HepG2 (cell line): Measurements from ENCODE around the gene ACAA2. TPM values are rescaled to one million over a fixed set of nuclear protein-coding genes. Genes with fewer than 3 reads are reported as not detected.

Experiments used
- ATAC-seq: fragments of 200-7000 bp; cut with Tn5 transposase; 3 replicates; pipeline ENCODE4 v1.9.1; 2020; ENCODE audit warnings: mild to moderate bottlenecking, moderate library complexity
- BruUV-seq: library from RNA; stranded (reverse); fragments of 400-500 nt; replicated peaks from 2 replicates; lab custom pipeline; 2021; lab: Mats Ljungman, UMichigan
- CTCF ChIA-PET: fragments of 300-600 bp; formaldehyde crosslinking; extraction: SDS; loops from one replicate; lab custom pipeline; 2021; ENCODE audit warnings: low total read pairs, inconsistent platforms, low intra/inter-chr PET ratio; lab: Yijun Ruan, JAX
- POLR2A ChIA-PET: fragments of 350-600 bp; sonication (Branson Sonifier 250); formaldehyde crosslinking; loops from one replicate; lab custom pipeline; 2020; ENCODE audit warnings: antibody characterized with exemption, inconsistent platforms; lab: Yijun Ruan, JAX
- DNase-seq: peaks from one replicate; pipeline ENCODE4 v3.0.0-alpha.2; 2015; ENCODE audit warnings: low spot score
- FAIRE-seq: peaks from 3 replicates; lab custom pipeline; 2011; peaks lifted over from hg19 to GRCh38; lab: Jason Lieb, UNC
- H2AFZ ChIP-seq: one replicate; pipeline ENCODE4 v1.6.1; 2011; ENCODE audit warnings: low read length, inconsistent platforms
- H3K27ac ChIP-seq: fragments of 300-600 bp; 3 replicates; pipeline ENCODE4 v1.8.0; 2011; ENCODE audit warnings: mixed run types, mild to moderate bottlenecking, mixed read lengths, low read length, inconsistent platforms; ENCODE audit not compliant: insufficient read depth; ENCODE audit errors: extremely low read length
- H3K27me3 ChIP-seq, 2 experiments: fragments of 200-600 bp in 1 of 2; 2 replicates in 1 of 2; 3 replicates in 1 of 2; pipeline versions ENCODE4 v1.6.0 to v1.8.0; 2011; ENCODE audit warnings: low read length in 2 of 2, mild to moderate bottlenecking in 2 of 2, moderate library complexity in 2 of 2, inconsistent platforms in 1 of 2; ENCODE audit not compliant: insufficient read depth in 2 of 2, control insufficient read depth in 1 of 2
- H3K36me3 ChIP-seq, 2 experiments: fragments of 200-600 bp in 1 of 2; replicated peaks in 1 of 2; 2 replicates in 1 of 2; 3 replicates in 1 of 2; pipeline versions ENCODE4 v1.5.1 to v1.8.0; 2011; ENCODE audit warnings: low read length in 2 of 2, inconsistent platforms in 1 of 2; ENCODE audit not compliant: insufficient read depth in 2 of 2, control insufficient read depth in 1 of 2
- H3K4me1 ChIP-seq: 2 replicates; pipeline ENCODE4 v1.5.1; 2012; ENCODE audit warnings: low read length, inconsistent platforms; ENCODE audit not compliant: insufficient read depth
- H3K4me2 ChIP-seq: 2 replicates; pipeline ENCODE4 v1.6.0; 2011; ENCODE audit warnings: low read depth, low read length, inconsistent platforms
- H3K4me3 ChIP-seq, 3 experiments: fragments of 200-600 bp in 1 of 3; sonication (generic), shearing (Covaris generic) in 1 of 3; replicated peaks in 1 of 3; 2 replicates each; pipeline ENCODE4 v1.5.1; 2011 to 2016; ENCODE audit warnings: low read length in 3 of 3, inconsistent platforms in 2 of 3, low read depth in 2 of 3, mild to moderate bottlenecking in 2 of 3, control low read depth in 1 of 3, mixed read lengths in 1 of 3; ENCODE audit not compliant: insufficient read depth in 1 of 3
- H3K79me2 ChIP-seq: one replicate; pipeline ENCODE4 v1.6.1; 2011; ENCODE audit warnings: low read length, inconsistent platforms; ENCODE audit not compliant: insufficient read depth
- H3K9ac ChIP-seq: 2 replicates; pipeline ENCODE4 v1.6.0; 2011; ENCODE audit warnings: mild to moderate bottlenecking, low read depth, low read length, inconsistent platforms; ENCODE audit not compliant: insufficient read depth
- H3K9me3 ChIP-seq: 2 replicates; pipeline ENCODE4 v1.5.1; 2012; ENCODE audit warnings: mild to moderate bottlenecking, low read length
- H4K20me1 ChIP-seq: 2 replicates; pipeline ENCODE4 v1.6.0; 2011; ENCODE audit warnings: inconsistent platforms, mild to moderate bottlenecking, low read length, moderate library complexity; ENCODE audit not compliant: insufficient read depth
- AGO2 ChIP-seq: fragments of 200-400 bp; formaldehyde crosslinking; optimal IDR thresholded peaks from 2 replicates; pipeline ENCODE3; 2017; ENCODE audit warnings: mild to moderate bottlenecking, low read depth, low read length, moderate library complexity
- DNMT3B ChIP-seq: conservative IDR thresholded peaks from 2 replicates; pipeline ENCODE4 v1.6.1; 2016; ENCODE audit warnings: missing biosample characterization, control low read depth
- GABPB1 ChIP-seq: IDR thresholded peaks from 2 replicates; pipeline ENCODE4 v1.6.1; 2016; ENCODE audit warnings: mild to moderate bottlenecking, missing genetic modification reagents, moderate library complexity, missing compliant biosample characterization
- GLI4 ChIP-seq: sonication (generic); formaldehyde crosslinking; IDR thresholded peaks from 2 replicates; pipeline ENCODE4 v1.5.1; 2020; ENCODE audit warnings: missing genetic modification reagents, mild to moderate bottlenecking, moderate library complexity, borderline replicate concordance
- MAFG ChIP-seq: sonication (generic); formaldehyde crosslinking; IDR thresholded peaks from 2 replicates; pipeline ENCODE4 v1.5.1; 2020; ENCODE audit warnings: mild to moderate bottlenecking, missing genetic modification reagents
- MBD4 ChIP-seq: IDR thresholded peaks from 2 replicates; pipeline ENCODE4 v1.6.1; 2012; ENCODE audit warnings: low read length, inconsistent platforms, borderline replicate concordance
- POLR2A ChIP-seq, 2 experiments: IDR thresholded peaks; 2 replicates each; pipeline ENCODE4 v1.6.1; 2011; ENCODE audit warnings: low read depth in 2 of 2, low read length in 2 of 2, mild to moderate bottlenecking in 1 of 2, moderate library complexity in 1 of 2; ENCODE audit not compliant: insufficient read depth in 1 of 2
- PTBP1 ChIP-seq: fragments of 200-400 bp; formaldehyde crosslinking; IDR thresholded peaks from 2 replicates; pipeline ENCODE4 v1.6.1; 2018; ENCODE audit warnings: low read length, low read depth; ENCODE audit not compliant: poor library complexity, severe bottlenecking
- WGBS: methylation state at CpG from one replicate; pipeline ENCODE4 v1.1.6; 2017; ENCODE audit warnings: low lambda C conversion rate; 5-methylcytosine and 5-hydroxymethylcytosine counted together
- in situ Hi-C: cut with HindIII; loops from 2 replicates; pipeline ENCODE4 v1.10.0; 2017; ENCODE audit warnings: low pct_unique_long_range_greater_than_20kb; ENCODE audit not compliant: extremely low pct_ligation_motif_present
- intact Hi-C: fragments of 100-400 bp; cut with micrococcal nuclease; formaldehyde crosslinking; loops from one replicate; pipeline ENCODE4 v1.10.0; 2022; ENCODE audit not compliant: unreplicated experiment
- polyA plus RNA-seq, 8 experiments: library from polyadenylated mRNA; depleted of rRNA in 3 of 8; stranded (reverse) in 7 of 8; unstranded in 1 of 8; fragments of >200 nt; fragmentation: Illumina TruSeq in 4 of 8; extraction: Trizol in 4 of 8; gene quantifications; 2 replicates each; pipeline versions ENCODE4 v1.2.1 to v1.2.3, GENCODE V29; 2011 to 2016; ENCODE audit warnings: low read depth in 4 of 8, missing spikeins in 1 of 8, mixed read lengths in 1 of 8; ENCODE audit not compliant: insufficient read depth in 1 of 8
- total RNA-seq, 5 experiments: library from RNA; depleted of rRNA; stranded (reverse); fragments of >200 nt; fragmentation: Illumina TruSeq; extraction: Trizol; gene quantifications; 2 replicates each; pipeline ENCODE4 v1.2.3, GENCODE V29; 2016; ENCODE audit warnings: low read depth in 1 of 5
- TF ChIP-seq, protein P1 (sequence below): sonication (generic); formaldehyde crosslinking; IDR thresholded peaks from 2 replicates; pipeline ENCODE4 v1.8.0; 2022; ENCODE audit warnings: missing genetic modification reagents, mild to moderate bottlenecking, moderate library complexity, borderline replicate concordance
- TF ChIP-seq, protein P2 (sequence below): IDR thresholded peaks from 2 replicates; pipeline ENCODE4 v1.6.1; 2016; ENCODE audit warnings: low read depth, control low read depth
- TF ChIP-seq, protein P3 (sequence below): sonication (generic); formaldehyde crosslinking; IDR thresholded peaks from 2 replicates; pipeline ENCODE4 v1.8.1; 2023; ENCODE audit warnings: mild to moderate bottlenecking, moderate library complexity, missing genetic modification reagents

The ACAA2 gene
- total and polyA plus RNA-seq, 2 of the 13 experiments (the other 11 are each of a cell fraction or from before 2014, with no cell fraction given) = 51.6 to 182 TPM

DNA sequence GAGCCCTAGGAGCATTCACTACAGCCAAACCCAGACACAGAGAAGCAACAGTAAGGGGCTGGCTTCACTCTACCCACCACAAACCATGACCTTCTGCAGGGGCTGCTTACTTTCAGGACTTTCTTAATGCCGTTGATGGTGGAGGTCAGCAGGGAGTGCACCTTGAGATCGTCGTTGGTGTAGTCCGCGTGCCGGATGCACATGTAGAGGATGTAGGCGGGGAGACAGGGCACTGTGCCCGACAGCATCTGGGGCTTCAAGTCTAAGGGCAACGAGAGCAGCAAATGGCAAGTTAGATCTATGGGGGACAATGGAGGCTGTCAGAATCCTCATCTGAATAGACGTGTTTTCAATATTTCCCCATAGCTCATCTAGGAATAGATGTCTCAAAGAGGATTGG lies 29.8 kb upstream of the ACAA2 start (continued):
- TF ChIP-seq, protein P1, sequence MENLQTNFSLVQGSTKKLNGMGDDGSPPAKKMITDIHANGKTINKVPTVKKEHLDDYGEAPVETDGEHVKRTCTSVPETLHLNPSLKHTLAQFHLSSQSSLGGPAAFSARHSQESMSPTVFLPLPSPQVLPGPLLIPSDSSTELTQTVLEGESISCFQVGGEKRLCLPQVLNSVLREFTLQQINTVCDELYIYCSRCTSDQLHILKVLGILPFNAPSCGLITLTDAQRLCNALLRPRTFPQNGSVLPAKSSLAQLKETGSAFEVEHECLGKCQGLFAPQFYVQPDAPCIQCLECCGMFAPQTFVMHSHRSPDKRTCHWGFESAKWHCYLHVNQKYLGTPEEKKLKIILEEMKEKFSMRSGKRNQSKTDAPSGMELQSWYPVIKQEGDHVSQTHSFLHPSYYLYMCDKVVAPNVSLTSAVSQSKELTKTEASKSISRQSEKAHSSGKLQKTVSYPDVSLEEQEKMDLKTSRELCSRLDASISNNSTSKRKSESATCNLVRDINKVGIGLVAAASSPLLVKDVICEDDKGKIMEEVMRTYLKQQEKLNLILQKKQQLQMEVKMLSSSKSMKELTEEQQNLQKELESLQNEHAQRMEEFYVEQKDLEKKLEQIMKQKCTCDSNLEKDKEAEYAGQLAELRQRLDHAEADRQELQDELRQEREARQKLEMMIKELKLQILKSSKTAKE (CRISPR knock-in tag) = no peak
- TF ChIP-seq, protein P2, sequence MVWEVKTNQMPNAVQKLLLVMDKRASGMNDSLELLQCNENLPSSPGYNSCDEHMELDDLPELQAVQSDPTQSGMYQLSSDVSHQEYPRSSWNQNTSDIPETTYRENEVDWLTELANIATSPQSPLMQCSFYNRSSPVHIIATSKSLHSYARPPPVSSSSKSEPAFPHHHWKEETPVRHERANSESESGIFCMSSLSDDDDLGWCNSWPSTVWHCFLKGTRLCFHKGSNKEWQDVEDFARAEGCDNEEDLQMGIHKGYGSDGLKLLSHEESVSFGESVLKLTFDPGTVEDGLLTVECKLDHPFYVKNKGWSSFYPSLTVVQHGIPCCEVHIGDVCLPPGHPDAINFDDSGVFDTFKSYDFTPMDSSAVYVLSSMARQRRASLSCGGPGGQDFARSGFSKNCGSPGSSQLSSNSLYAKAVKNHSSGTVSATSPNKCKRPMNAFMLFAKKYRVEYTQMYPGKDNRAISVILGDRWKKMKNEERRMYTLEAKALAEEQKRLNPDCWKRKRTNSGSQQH = no peak
- TF ChIP-seq DNMT3B (CRISPR knock-in tag) (no peak), GABPB1 (no peak), POLR2A (IDR thresholded peaks at IDR 0.05; ENCODE audit: insufficient read depth in 1 of 2, low read depth in 2 of 2, low read length in 2 of 2) (no peak), MAFG (CRISPR knock-in tag) (no peak), PTBP1 (no peak), MBD4 (no peak)
- TF ChIP-seq, protein P3, sequence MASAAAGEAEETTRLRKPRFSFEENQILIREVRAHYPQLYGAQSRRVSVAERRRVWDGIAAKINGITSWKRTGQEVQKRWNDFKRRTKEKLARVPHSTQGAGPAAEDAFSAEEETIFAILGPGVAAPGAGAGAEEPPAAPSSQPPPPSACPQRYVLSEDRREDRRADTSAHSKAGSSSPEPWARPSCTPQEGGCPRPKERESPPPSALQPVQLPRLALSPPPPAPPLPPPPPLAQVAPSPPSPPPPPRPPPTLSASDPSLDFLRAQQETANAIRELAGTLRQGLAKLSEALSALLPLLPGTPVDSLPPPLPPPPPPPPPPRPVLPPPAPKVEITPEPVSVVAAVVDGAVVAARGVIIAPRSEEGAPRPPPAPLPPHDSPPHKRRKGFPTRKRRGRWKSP = no peak

DNA sequence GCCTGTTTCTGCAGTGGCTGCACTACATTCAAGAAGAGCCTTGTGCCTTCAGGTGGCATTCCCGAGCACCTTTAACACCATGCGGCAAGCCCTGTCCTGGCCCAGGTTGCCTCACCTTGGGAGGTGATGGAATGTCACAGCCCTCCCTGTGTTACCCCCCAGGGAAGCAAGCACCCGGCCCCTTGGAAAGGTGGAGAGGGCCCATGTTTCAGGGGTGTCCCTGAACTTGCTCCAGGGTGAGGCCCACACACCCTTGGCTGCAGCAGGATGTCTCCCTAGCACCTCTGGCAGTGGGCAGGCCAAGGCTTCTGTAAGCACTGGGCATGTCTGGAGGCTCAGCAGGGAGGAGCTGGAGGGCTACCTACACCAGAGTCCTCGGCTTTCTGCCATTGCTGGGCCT lies 29.3 kb upstream of the ACAA2 start:
- in situ Hi-C loops = no loop called here
- ATAC-seq = no peak
- intact Hi-C loops = no loop called here
- Histone ChIP-seq H3K4me3 (no peak overlapping the region), H3K4me1 (peaks cover 22% of the 10 kb centered on the region), H3K27ac (no peak overlapping the region), H2AFZ (no peak overlapping the region), H3K36me3 (peaks cover 10 to 19% of the 10 kb centered on the region in 2 experiments), H3K4me2 (no peak overlapping the region), H3K27me3 (no peaks in the 10 kb centered on the region), H4K20me1 (no peaks in the 10 kb centered on the region), H3K9me3 (no peaks in the 10 kb centered on the region), H3K9ac (no peak overlapping the region), H3K79me2 (no peaks in the 10 kb centered on the region)
- FAIRE-seq = no peak
- ChIA-PET POLR2A (no interaction called here), CTCF (no interaction called here)
- no peak for DNase-seq
- 80% methylated on average over 2 of the region's 4 CpGs for WGBS
- no peak for TF ChIP-seq GLI4 (CRISPR knock-in tag)
- peak; percentile 23 for TF ChIP-seq AGO2
- BruUV-seq = no TSS peak
